GM10248 (cell line): ENCODE measurements around the gene USB1.

Experiments used
- CTCF ChIA-PET: fragments of 300-600 bp; sonication (Branson Sonifier 250); formaldehyde crosslinking; extraction: SDS; loops from one replicate; lab custom pipeline; 2021; ENCODE audit warnings: antibody characterized with exemption; lab: Yijun Ruan, JAX
- POLR2A ChIA-PET: fragments of 350-650 bp; sonication (Branson Sonifier 250); formaldehyde crosslinking; extraction: SDS; loops from one replicate; lab custom pipeline; 2020; ENCODE audit warnings: antibody characterized with exemption; lab: Yijun Ruan, JAX
- DNase-seq: peaks from one replicate; pipeline ENCODE4 v3.0.0; 2012; ENCODE audit errors: extremely low spot score
- CTCF ChIP-seq: IDR thresholded peaks from 2 replicates; pipeline ENCODE4 v1.5.1; 2012; ENCODE audit warnings: mild to moderate bottlenecking, low read depth; ENCODE audit errors: extremely low read depth, missing control alignments, control extremely low read depth

USB1 gene

GRCh38 chr16:58043571-58044155 lies 42.5 kb downstream of the USB1 start:
- ChIA-PET POLR2A (no interaction called here), CTCF (interaction anchor here (0.9 kb wide), 1 partner anchor 54 kb away, joined by 3 read pairs; no protein-coding TSS in a partner anchor)
- no peak for TF ChIP-seq CTCF
- no peak for DNase-seq

GRCh38 chr16:58044266-58045019 lies 43.2 kb downstream of the USB1 start:
- TF ChIP-seq CTCF = no peak
- POLR2A ChIA-PET = no interaction called here
- CTCF ChIA-PET = interaction anchor here (0.9 kb wide), 1 partner anchor 53 kb away, joined by 3 read pairs; no protein-coding TSS in a partner anchor
- DNase-seq = no peak

- no peak for DNase-seq
- no peak for TF ChIP-seq CTCF
- ChIA-PET POLR2A (no interaction called here), CTCF (no interaction called here)
Observed at GRCh38 chr16:58045096-58045495, 43.9 kb downstream of the USB1 start.

GRCh38 chr16:58046054-58046881 lies 45.1 kb downstream of the USB1 start:
- TF ChIP-seq CTCF = no peak
- POLR2A ChIA-PET = no interaction called here
- CTCF ChIA-PET = no interaction called here
- DNase-seq = no peak

- DNase-seq = no peak
- ChIA-PET POLR2A (no interaction called here), CTCF (no interaction called here)
- no peak for TF ChIP-seq CTCF
Observed at GRCh38 chr16:58046936-58047335, 45.7 kb downstream of the USB1 start.
